Heart right ventricle (tissue), 16 donors: ENCODE data around the gene TFAM. TPM values are rescaled to one million over a fixed set of nuclear protein-coding genes. Genes with fewer than 3 reads are reported as not detected.
"Not testable (repeated sequence)": the region's sequence is repeated elsewhere in the genome, so short reads cannot be mapped to it uniquely, and the experiment has no call there.

Source experiments
- ATAC-seq, 8 donors: fragments of 200-7000 bp; cut with Tn5 transposase; one replicate each; pipeline ENCODE4 v1.9.1; 2020; ENCODE audit warnings: mild to moderate bottlenecking in 8 of 8, moderate library complexity in 8 of 8, moderate number of reproducible peaks in 1 of 8
- DNase-seq, 2 donors: peaks; one replicate each; pipeline ENCODE4 v3.0.0-alpha.2; 2020
- H3K27ac ChIP-seq, 10 donors: fragments of 200-600 bp; sonication (generic) in 2 of 10; one replicate each; pipeline versions ENCODE4 v1.5.0 to v1.8.0; 2020 to 2022; ENCODE audit warnings: mild to moderate bottlenecking in 3 of 10
- H3K27me3 ChIP-seq, 7 donors: fragments of 200-600 bp; one replicate each; pipeline ENCODE4 v1.8.0; 2021 to 2022; ENCODE audit warnings: mild to moderate bottlenecking in 2 of 7
- H3K36me3 ChIP-seq, 9 donors: fragments of 200-600 bp; sonication (generic) in 1 of 9; one replicate each; pipeline versions ENCODE4 v1.5.0 to v1.8.0; 2020 to 2022; ENCODE audit warnings: mild to moderate bottlenecking in 2 of 9
- H3K4me1 ChIP-seq, 9 donors: fragments of 200-600 bp; sonication (generic) in 1 of 9; one replicate each; pipeline versions ENCODE4 v1.5.0 to v1.8.0; 2020 to 2022; ENCODE audit warnings: mild to moderate bottlenecking in 4 of 9
- H3K4me3 ChIP-seq, 10 donors: fragments of 200-600 bp; sonication (generic) in 2 of 10; one replicate each; pipeline versions ENCODE4 v1.5.0 to v1.8.0; 2020 to 2022; ENCODE audit warnings: mild to moderate bottlenecking in 7 of 10, moderate library complexity in 2 of 10
- H3K9me3 ChIP-seq, 11 donors: fragments of 200-600 bp in 10 of 11; sonication (generic) in 2 of 11; one replicate each; pipeline versions ENCODE4 v1.5.0 to v1.8.0; 2013 to 2022; ENCODE audit warnings: mild to moderate bottlenecking in 2 of 11, control low read depth in 1 of 11, moderate library complexity in 1 of 11
- WGBS, 2 donors: extraction: QIAGEN DNeasy Blood & Tissue Kit; methylation state at CpG; one replicate each; pipeline ENCODE4 v1.1.7; 2013; ENCODE audit warnings: inconsistent platforms in 1 of 2; 5-methylcytosine and 5-hydroxymethylcytosine counted together
- intact Hi-C, 10 donors: fragments of 100-400 bp; cut with DNase I; formaldehyde crosslinking; loops; one replicate each; pipeline versions ENCODE4 v1.11.1 to v1.14.2; 2022
- polyA plus RNA-seq, 2 donors: library from polyadenylated mRNA; stranded (reverse); fragments of 200-250 nt; gene quantifications; one replicate each; pipeline ENCODE4 v1.2.3, GENCODE V29; 2013
- total RNA-seq, 10 donors: library from RNA; stranded (reverse); fragmentation: NEBNext Ultra II Directional in 3 of 10; extraction: Animal tissue kit (Norgen Biotek cat#: 25700) in 3 of 10; gene quantifications; one replicate each; pipeline versions ENCODE4 v1.2.1 to v1.2.4, GENCODE V29; 2021 to 2023
- TF ChIP-seq, protein P1 (sequence below), 9 donors: fragments of 200-600 bp; sonication (generic) in 2 of 9; IDR thresholded peaks; one replicate each; pipeline versions ENCODE4 v1.5.0 to v1.8.0; 2021 to 2022; ENCODE audit warnings: antibody characterized with exemption in 9 of 9, mild to moderate bottlenecking in 5 of 9, moderate library complexity in 1 of 9
- donor health status: Arrhythmogenic right ventricular cardiomyopathy.
- donor health status: ischemic (EF 13 %, LVEDD 7.1; RV severe dilation, severe dysfunction).
- donor health status: healthy with polysubstance abuse.
- donor health status: DM: no; HTN: yes; CAD: no.
- donor health status: DM: no; HTN: no; CAD: no.
- donor health status: ischemic (EF 25% LVEDD 6.9; RV normal size, moderate dysfunction).
- donor health status: ischemic (EF 25% LVEDD 5.7; RV mildly dilated, moderate dysfunction).
- donor health status: healthy.
- donor health status: DM: yes; HTN: yes; CAD: no.
- donor health status: Ischemic cardiomyopathy.
- donor health status: ischemic (EF 35%, LVEDD 5.7; RV mildly dilated, moderate dysfunction).
- donor health status: nonischemic (EF 11% LVEDD 7.7; RV severe dilation, severe dysfunction).
- donor health status: DM: yes; HTN: yes; CAD: no.
- donor health status: PGD.
- donor health status: ischemic (EF 29% LVEDD 5.4; RV normal size, mild dysfunction).
- donor health status: nonischemic (EF 23%, LVEDD 6.1; RV moderate dilation, normal function).

TFAM gene
- total and polyA plus RNA-seq, 12 donors = 3.8 to 36.5 (median 31.0) TPM

GRCh38 chr10:58415757-58416156, 30.5 kb downstream of the TFAM start:
- peaks cover 0 to 7% (median 0%) of the 10 kb centered on the region in 9 donors for H3K4me1 ChIP-seq
- H3K27me3 ChIP-seq = peaks cover 0 to 3% (median 0%) of the 10 kb centered on the region in 7 donors
- no peak for DNase-seq
- H3K36me3 ChIP-seq = no peaks in the 10 kb centered on the region
- intact Hi-C loops = no loop called here
- no peak for ATAC-seq
- no peak overlapping the region for H3K27ac ChIP-seq
- H3K9me3 ChIP-seq = peaks cover 0 to 21% (median 0%) of the 10 kb centered on the region in 11 donors
- H3K4me3 ChIP-seq = no peak overlapping the region
- TF ChIP-seq, protein P1, sequence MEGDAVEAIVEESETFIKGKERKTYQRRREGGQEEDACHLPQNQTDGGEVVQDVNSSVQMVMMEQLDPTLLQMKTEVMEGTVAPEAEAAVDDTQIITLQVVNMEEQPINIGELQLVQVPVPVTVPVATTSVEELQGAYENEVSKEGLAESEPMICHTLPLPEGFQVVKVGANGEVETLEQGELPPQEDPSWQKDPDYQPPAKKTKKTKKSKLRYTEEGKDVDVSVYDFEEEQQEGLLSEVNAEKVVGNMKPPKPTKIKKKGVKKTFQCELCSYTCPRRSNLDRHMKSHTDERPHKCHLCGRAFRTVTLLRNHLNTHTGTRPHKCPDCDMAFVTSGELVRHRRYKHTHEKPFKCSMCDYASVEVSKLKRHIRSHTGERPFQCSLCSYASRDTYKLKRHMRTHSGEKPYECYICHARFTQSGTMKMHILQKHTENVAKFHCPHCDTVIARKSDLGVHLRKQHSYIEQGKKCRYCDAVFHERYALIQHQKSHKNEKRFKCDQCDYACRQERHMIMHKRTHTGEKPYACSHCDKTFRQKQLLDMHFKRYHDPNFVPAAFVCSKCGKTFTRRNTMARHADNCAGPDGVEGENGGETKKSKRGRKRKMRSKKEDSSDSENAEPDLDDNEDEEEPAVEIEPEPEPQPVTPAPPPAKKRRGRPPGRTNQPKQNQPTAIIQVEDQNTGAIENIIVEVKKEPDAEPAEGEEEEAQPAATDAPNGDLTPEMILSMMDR (IDR thresholded peaks at IDR 0.05) = no peak

- ATAC-seq, H3K27ac ChIP-seq, intact Hi-C loops, H3K4me1 ChIP-seq, DNase-seq, H3K27me3 ChIP-seq, H3K4me3 ChIP-seq, H3K36me3 ChIP-seq: not testable (repeated sequence)
- 88 to 89% methylated on average over 2 of the region's 2 CpGs for WGBS, 2 donors
- H3K9me3 ChIP-seq = peaks cover 0 to 38% (median 0%) of the 10 kb centered on the region in 11 donors
These were observed 32.7 kb downstream of the TFAM start for GRCh38 chr10:58417902-58418301.

DNA sequence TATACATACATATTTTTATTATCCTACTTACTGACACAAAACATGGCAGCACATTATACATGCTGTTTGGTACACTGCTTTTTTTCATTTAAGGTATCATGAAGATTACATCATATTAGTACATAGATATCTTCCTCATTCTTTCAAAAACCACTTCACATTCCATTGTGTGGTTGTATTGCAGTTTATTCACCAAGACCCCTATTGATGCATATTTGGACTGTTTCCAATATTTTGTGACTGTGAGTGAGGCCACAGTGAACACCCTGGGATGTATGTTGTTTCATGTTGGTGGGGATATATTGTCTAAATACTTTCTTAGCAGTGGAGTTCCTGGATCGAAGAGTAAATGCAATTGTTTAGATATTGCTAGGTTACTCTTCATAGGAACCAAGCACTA, 39.0 kb downstream of the TFAM start:
- TF ChIP-seq, protein P1 (IDR thresholded peaks at IDR 0.05) = no peak
- no peak for ATAC-seq
- H3K27ac ChIP-seq = no peak overlapping the region
- peaks cover 0 to 40% (median 3%) of the 10 kb centered on the region in 11 donors for H3K9me3 ChIP-seq
- no peaks in the 10 kb centered on the region for H3K4me1 ChIP-seq
- intact Hi-C loops = no loop called here
- DNase-seq = no peak
- 88 to 97% methylated on average over 1 of the region's 1 CpG for WGBS, 2 donors
- H3K27me3 ChIP-seq = no peaks in the 10 kb centered on the region
- no peaks in the 10 kb centered on the region for H3K36me3 ChIP-seq
- H3K4me3 ChIP-seq = no peak overlapping the region

- intact Hi-C loops, ATAC-seq: not testable (repeated sequence)
These were observed 43.2 kb downstream of the TFAM start for GRCh38 chr10:58428436-58428835.

GRCh38 chr10:58431903-58432302, 46.7 kb downstream of the TFAM start:
- Histone ChIP-seq H3K27ac (no peak overlapping the region), H3K9me3 (no peaks in the 10 kb centered on the region), H3K36me3 (no peaks in the 10 kb centered on the region), H3K4me3 (no peak overlapping the region), H3K27me3 (no peaks in the 10 kb centered on the region), H3K4me1 (peaks cover 0 to 10% (median 0%) of the 10 kb centered on the region in 9 donors)
- 83 to 87% methylated on average over 2 of the region's 2 CpGs for WGBS, 2 donors
- intact Hi-C loops = no loop called here
- ATAC-seq (peak in 1 of 8 donors; percentile 33), DNase-seq (no peak)
- TF ChIP-seq, protein P1 (IDR thresholded peaks at IDR 0.05) = no peak

More at GRCh38 chr10:58428436-58428835, 43.2 kb downstream of the TFAM start:
- WGBS, 2 donors = 83 to 100% methylated on average over 1 of the region's 1 CpG
- peaks cover 0 to 13% (median 0%) of the 10 kb centered on the region in 11 donors for H3K9me3 ChIP-seq
- H3K4me1 ChIP-seq, H3K27ac ChIP-seq, H3K36me3 ChIP-seq, H3K4me3 ChIP-seq, DNase-seq, H3K27me3 ChIP-seq: not testable (repeated sequence)
